PC-9 (cell line): Measurements from ENCODE around the gene KIDINS220.

Experiments used
- CTCF ChIP-seq: fragments of 200-600 bp; sonication (generic); conservative IDR thresholded peaks from 2 replicates; pipeline ENCODE4 v1.6.1; 2017; ENCODE audit warnings: mixed run types, antibody characterized with exemption, mild to moderate bottlenecking, moderate library complexity
- EZH2 ChIP-seq: fragments of 200-600 bp; sonication (generic); IDR thresholded peaks from 2 replicates; pipeline ENCODE4 v1.8.0; 2017; ENCODE audit warnings: antibody characterized with exemption, low read depth

GRCh38 chr2:8850845-8851487 is 13.6 kb upstream of the KIDINS220 start:
- no peak for TF ChIP-seq CTCF
- TF ChIP-seq EZH2: no peak
